ENCODE results near the gene SLC22A5.
"Not testable (repeated sequence)": the region's sequence is repeated elsewhere in the genome, so short reads cannot be mapped to it uniquely, and the experiment has no call there.

Gene SLC22A5

DNA sequence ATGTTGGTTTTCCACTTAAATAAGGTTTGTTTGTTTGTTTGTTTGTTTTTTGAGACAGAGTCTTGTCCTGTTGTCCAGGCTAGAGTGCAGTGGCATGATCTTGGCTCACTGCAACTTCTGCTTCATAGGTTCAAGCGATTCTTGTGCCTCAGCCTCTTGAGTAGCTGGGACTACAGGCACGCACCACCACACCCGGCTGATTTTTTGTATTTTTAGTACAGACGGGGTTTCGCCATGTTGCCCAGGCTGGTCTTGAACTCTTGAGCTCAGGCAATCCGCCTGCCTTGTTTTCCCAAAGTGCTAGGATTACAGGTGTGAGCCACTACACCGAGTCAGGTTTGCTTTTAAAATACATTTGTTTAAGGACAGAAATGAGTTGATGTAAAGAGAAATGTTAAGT is 46.0 kb downstream of the SLC22A5 start:
- DNase-seq: not testable (repeated sequence)

DNA sequence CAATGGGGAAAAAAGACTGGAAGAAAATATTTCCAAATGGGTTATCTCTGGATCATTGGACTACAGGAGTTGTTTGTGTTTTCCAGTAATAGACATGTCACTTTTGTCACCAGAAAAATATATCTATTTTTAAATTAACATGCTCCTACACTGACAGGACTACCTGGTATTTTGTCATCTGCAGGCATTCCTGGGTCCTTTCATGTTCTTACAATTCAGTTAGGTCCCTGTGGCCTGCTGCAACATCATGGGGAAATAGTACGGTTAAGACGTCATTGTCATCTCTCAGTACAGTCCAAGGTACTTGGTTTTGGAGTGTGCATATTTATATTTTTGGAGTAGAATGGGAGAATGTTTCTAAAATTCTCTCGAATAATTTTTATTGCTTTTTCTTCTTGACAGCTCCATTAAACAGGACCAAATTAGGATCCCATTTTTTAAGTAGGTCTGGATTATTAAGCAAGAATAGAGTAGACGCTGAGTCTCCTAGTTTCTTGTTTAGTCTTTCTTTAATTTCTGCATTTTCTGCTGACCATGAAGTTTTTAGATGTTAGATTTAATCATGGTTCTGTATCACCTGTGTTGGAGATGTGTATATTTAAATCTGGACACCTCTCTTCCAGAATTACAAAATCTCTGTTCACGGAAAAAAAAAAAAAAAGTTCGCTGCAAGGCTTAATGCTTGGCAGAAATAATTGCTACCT is 46.9 kb downstream of the SLC22A5 start:
- no peak for DNase-seq

DNA sequence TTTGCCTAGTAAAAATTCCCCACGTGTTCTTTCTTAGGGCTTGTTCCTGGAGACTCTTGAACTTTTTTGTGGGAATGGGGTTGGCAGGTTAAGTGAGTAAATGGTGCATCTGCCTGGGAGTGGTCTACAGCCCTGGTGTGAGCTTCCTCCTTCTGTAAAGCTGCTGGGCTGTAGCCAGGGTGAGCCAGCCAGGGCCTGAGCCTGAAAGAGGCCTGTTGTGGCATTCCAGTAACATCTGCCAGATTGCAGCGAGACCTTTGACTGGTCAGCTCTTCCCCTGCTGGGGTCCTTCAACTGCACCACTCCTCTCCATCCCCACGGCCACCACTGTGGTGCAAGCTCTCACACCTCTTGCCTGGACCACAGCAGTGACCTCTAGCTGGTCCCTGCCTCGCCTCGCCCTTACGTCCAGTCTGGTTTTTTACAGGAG is 47.5 kb downstream of the SLC22A5 start:
- DNase-seq: no peak

DNA sequence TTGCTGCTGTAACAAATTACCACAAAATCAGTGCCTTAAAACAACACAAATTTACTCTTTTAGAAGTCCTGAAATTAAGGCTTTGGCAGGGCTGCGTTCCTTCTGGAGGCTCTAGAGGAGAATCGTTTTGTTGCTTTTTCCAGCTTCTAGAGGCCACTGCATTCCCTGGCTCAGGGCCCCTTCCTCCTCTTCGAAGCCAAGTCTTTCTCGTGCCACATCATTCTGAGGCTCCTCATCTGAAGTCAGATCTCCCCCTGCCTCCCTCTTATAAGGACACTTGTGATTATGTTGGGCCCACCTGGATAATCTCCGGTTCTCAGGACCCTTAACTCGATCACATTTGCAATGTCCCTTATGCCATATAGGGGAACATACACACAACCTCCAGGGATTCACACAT is 48.0 kb downstream of the SLC22A5 start:
- no peak for DNase-seq

DNA sequence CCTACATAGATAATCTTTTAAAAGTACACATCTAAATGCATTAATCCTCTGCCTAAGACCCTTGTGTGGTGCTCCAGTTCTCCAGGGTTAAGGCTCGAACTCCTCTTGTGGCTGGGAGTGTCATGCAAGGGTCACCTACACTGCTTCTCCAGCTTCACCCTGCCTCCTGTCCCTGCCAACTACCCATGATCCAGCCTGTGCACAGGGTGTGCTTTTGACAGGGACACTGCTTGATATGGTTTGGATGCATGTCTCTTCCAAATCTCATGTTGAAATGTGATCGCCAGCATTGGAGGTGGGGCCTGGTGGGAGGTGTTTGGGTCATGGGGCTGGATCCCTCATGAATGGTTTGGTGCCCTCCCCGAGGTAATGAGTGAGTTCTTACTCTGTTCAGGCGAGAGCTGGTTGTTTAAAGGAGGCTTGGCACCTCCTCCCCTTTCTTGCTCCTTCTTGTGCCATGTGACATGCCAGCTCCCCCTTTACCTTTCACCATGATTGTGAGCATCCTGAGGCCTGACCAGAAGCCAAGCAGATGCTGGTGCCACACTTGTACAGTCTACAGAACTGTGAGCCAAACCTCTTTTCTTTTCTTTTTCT is 48.5 kb downstream of the SLC22A5 start:
- DNase-seq: no peak

DNA sequence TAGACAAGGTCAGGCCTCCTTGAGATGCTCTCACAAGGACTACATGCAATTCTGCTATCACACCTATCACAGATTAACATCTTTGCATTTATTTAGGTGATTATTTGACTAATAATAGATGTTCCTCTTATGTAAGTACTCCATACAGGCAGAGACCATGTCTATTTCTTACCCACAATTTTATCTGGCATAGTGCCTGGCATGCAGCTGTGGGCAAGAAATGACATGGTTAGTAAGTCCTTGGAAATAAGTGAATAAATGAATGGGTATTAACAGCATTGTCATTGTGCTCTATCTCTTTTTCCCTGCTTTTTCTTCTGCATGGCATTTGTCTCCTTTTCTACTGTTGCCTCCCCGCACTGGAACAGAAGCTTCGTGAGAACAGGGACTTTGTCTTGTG is 49.4 kb downstream of the SLC22A5 start:
- DNase-seq: no peak

DNA sequence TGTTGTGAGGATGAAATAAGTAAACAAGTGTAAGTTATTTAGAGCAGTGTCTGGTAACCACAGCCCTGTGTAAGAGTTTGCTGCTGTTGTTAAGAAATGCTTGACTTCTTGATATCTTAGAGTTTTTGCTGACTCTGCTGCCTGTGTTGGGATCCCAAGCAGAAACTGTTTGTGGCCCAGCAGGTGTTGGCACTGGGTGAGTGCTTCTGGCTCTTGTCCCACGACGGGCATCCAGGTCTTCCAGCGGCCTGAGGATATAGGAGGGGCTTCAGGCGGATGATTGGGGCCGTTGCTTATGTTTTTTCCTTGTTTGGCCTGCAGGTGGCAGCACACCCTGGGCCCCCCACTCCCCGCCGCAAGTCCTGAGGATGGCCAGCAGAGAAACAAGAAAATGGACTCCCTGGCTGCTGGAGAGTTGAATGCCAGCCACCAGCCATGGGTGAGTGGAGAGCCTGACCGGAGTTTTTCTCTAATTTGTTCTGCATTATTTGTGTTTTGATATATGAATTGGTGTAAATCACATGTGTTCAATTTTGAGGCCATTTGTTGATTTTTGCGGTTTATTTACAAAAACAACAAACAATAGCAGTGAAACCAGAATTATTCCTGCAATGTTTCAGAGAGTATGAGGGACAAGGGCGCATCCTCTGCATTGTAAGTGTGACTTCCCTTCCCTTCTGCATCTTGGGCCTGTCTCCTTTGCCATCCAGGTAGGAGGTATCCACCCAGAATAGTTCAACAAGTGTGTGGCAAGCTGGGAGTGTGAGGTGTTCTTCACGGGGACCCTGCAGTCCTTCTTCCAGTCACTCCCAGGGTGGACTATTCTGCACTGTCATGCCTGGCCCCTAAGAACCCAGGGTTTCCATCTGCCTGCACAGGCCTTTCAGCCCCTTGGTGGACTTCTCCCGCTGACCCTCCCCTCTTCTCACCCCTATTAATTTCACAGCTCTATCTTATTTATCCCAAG is 50.3 kb downstream of the SLC22A5 start:
- peak; percentile 10 for DNase-seq

DNA sequence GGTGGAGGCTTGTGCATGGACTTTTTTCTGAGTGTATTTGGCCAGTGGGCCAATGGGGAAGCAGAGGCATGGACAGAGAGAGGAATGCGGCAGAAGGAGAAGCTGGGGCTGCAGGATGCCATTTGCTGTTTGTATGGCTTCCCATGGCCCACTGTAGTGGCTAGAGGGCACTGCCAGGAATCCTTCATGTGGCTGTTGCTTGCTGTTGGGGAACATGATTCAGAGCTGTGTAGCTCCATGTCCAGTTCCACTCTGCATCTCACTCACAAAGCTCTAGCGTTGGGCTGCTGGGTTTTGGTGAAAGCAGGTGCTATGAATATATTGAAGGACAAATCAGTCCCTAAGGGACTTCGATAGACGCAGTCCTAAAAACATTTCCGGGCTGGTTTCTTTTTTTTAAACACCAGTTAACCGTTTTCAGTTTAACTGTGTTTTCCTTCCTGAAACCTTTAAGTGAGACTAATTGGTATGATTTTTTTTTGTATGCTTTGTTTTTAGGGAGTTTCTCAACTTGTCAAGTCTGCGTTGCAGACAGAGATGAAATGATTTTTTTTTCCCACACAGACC is 51.3 kb downstream of the SLC22A5 start:
- DNase-seq: no peak

DNA sequence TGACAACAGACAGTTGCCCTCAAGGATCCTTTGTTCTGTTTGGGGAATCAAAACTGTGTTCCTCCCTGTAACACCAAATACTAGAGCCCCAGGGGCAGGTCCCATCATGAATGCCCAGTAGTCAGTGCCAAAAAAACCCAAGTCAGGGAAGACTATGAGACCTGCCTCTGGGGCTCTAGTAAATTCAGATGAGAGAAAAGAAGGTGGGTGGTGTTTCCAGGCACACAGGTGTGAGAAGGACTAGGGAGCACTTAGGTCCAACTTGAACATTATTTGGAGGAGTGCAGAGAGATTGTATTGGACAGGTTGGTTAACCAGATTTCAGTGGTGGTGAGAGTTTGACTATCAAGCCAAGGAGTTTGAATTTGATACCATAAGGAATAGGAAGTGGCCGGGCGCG is 52.0 kb downstream of the SLC22A5 start:
- DNase-seq: no peak

DNA sequence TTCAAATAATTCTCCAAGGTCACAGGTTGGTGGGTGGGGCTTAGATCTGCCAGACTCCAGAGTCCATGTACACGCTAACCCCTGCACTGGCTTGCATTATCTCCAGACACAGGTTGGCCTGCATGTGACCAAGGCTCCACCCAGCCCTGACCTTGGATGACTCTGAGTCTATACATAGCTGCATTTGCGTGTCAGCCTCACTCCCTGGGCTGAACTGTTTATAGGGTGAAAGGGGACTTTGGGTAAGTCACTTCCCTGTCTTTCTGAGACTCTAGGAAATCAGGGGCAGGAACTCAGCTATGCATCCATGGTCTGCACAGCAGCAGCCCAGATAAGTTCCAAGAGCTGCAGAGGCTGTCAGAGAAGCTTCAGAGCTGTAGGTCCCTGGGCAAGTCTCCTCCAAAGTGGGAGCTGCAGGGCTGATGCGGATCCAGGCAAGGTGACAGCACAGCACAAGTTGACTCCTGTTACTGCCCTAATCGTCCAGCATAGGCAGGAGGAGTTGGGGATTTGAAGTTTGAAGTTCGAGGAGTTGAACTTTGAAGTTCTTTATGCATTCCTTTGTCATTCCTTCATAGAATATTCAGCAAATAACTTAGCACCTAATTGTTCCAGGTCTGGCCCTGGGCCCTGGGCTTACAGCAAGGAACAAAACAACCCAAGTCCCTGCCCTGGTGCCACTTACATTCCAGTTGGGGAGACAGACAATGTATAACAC is 53.4 kb downstream of the SLC22A5 start:
- no peak for DNase-seq

DNA sequence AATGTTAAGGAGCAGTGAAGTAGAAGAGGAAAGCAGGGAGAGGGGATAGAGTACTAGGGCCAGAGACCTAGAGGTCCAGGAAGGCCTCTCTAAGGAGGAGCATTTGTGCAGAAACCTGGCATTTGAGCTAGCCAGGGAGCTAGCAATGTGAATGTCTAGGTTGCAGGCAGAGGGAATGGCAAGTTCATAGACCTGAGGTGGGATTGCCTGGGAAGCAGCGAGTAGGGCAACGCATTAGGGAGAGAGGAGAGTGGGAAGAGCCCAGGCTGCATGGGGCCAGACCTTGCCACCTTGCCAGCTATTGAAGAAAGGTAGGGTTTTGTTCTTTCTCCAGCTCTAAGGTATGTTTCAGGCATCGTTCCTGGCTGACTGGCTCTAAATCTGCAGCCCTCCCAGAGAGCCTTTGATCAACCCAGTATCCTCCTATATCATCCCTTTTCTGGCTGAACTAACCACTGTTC is 54.0 kb downstream of the SLC22A5 start:
- DNase-seq: no peak

DNA sequence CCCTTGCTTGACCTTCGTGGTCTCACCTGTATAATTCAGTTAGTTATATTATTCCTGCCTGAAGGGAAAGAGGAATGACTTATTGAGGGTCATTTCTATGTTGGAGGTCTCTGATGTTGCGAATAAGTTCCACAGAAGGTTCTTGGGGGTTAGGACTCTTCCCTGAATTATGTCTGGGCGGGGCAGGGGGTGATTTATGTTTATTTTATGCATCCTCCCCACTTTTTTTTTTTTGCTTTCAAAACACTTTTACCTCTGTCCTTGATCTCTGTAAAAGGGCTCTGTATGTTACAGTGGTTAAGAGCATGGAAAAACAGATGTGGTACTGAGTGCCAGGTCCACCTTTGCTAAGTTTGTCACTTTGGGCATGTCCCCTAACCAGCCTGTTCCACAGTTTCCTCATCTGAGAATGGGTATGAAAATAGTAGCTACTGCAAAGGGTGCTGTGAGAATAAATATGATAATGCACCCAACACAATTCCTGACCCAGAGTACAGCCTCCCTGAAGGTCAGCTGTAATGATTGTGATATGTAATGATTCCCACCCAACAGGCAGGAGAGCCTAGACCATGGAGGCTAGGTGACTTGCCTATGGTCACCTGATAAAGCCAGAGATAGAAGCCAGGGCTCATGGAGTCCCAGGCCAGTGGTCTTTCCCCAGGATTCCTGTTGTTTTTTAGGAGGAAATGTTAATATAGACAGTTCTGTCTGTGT is 54.8 kb downstream of the SLC22A5 start:
- DNase-seq: no peak

DNA sequence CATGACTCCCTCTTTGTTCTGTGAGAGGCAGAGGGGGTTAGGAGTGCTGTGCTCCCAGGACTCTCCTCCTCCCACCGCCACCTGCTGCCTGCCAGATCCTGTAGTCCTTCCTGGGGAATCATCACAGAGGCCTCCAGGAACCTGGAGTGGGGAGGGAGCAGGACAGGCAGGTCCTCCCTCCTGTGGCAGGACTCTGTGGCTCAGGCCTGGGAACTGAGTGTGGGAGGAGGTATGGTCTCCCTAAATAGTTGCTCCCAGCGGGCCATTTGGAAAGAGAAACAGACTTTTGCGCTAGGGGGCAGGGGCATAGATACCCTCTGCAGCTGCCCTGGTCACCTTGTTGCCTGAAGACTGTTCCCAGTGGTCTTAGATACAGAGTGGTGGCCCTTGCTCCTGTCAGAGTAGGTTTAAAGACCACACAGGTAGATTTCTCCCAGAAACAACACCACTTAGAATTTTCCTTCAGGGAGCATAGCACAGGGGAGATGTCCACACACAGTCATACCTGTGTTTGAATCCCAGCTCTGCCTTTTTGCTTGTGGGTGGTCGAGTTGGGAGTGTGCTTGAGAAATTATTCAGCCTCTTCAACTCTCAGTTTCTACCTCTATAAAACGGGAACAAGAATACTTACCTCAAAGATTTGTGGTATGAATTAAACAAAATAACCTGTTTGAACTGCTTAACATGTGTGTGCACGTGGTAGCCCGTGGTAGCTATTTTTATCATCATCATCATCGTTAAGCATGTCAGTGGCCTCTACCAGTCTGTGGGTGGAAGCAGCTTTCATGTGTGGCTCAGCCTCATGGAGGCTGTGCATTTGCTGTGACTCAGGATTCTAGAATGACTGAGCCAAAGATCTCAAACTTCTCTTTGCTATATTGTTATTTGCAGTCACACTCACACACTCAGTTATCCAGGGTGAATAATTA is 55.8 kb downstream of the SLC22A5 start:
- no peak for DNase-seq

DNA sequence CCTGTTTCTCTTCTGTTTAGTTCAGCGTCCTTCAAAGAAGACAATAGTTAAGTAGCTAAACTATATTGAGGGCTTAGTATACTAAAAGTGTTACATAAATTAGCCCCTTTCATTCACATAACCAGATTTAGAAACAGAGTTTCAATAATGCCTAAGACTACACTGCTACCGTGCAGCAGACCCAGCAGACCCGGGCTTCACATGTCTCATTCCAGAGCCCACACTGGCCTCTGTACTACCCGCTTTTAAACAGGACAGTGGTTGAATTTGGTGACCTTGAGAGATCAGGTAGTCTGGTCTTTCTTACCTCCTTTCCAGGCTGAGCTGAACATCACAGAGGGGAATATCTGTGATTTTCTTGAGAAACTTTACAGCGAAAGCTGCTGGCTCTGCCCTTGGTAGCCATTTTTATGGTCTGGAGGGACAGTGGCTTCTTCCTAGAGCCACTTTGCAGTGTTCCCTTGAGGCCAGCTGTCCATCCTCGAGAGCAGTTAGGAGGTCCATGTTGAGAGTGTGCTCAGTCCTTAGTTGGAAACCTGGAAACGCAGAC is 56.5 kb downstream of the SLC22A5 start:
- DNase-seq: no peak

DNA sequence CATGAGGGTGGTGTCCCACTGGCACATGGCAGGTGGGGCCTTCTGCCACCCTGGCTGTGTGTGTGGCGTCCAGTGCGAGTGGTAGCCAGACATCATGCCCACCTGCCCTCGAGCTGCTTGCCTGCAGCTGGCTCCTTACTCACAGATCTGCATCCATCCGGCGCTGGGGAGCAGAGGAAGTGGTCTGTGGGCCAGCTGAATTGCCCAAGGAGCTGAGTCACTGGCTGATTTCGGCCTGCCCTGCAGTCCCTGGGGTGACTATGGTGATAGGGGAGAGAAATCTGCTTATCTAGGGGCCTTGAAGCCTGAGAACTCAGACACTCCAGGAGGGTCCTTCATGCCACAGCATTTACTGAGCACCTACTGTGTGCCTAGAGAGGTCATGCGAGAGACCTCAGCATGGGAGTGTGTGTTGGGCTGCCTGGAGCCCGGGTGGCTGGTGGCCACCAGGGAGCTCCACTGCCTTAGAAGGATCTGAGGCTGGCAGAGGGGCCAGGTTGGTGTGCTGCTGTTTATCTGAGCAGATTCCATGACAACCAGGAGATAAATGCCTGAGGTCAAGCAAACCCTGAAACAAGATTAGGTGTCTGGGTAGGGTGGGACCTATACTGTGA is 57.1 kb downstream of the SLC22A5 start:
- DNase-seq: no peak

DNA sequence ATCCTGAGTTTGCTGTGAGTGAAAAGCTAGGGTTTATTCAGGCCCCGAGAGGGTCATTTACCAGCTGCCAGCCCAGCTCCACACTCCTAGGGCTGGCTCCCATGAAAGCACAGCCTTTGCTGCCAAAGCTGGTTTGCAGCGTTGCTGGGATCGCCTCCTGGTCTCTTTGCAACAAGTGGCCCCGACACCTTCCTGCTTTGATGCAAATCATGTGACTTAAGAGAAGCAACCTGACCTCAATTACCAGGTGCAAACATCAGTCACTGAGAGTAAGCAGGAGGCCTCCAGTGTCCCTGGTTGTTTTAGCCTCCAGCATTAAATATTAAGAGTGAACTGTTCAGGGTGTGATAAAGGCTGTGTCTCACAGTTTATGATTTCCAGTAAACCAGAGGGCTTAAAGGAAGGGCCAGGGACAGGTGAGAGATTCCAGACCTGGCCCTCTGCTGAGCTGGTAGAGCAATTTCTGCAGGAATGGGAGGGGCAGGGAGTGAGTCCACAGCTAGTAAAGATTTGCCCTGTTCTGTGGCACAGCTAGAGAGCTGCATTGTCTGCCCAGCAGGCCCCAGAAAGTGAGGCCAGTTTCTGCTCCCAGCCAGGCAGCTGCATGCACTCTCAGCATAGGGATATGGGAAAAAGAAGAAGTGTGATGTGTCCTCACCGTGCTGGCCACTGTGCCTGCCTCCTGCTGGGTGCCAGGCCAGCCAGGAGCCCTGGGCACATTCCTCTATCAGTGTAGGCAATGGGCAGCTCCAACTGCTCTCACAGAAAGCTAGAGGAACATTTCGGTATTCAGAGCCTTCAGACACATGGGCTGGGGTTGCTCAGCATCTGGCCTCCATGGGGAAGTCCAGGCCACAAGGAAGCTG is 58.0 kb downstream of the SLC22A5 start:
- no peak for DNase-seq

DNA sequence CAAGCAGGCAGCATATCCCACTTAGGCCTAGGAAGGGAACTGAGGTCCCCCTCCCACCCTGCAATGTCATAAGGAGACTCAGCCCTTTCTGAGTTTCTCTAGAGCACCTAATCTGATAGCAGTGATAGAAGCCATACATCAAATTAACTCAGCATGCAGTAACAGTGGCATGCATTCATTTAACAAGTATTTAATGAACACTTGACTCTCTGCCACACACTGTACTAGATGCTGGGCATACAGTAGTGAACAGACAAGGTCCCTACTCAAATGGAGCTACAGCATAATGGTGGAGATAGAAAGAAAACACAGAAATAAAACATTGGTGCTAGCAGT is 58.6 kb downstream of the SLC22A5 start:
- DNase-seq: no peak

DNA sequence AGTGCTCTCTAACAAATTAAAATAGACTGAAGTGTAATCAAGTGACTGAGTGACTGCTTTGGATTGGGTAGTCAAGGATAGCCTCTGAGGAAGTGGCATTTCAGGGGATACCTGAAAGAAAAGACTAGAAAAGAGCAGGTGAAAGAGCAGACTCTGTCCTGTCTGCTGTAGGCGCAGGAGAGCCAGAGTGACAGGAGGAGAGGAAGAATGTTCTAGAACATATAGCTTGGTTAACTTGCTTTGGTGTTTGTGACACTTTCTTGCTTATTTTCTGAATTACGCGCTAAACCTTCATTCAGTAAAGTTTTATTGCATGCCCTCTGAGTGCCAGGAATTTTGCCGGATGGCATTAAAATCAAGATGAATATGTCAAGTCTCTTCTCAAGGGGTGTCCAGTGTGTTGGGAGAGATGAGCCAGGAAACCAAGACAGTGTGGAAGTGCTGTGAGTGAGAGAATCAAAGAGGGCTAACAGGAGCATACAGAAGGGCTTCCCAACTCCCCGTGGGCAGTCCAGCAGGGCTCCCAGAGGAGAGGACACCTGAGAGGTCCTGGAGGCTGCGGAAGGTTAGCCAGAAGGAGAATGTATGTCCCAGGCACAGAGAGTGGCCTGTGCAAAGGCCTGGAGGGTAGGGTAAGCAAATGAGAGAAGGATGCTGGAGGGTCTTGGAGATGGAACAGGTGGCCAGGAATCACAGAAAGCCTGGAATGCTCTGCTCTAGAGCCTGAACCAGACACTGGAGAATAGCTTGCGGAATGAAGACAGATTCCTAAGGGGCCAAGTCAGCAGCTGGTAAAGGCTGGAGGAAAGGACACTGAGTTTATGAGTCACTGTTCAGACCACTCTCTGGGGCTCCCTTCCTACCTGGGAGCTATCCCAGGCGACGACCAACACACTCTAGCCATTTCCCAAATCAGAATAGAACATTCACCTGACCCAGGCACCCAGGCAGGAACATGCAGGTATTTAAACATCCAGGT is 59.3 kb downstream of the SLC22A5 start:
- no peak for DNase-seq

Data from NCI-H1694 (cell line).